Urinary bladder (tissue), 4 donors: ENCODE results near the gene RPH3AL. TPM values are rescaled to one million over a fixed set of nuclear protein-coding genes. Genes with fewer than 3 reads are reported as not detected.

Experiments
- DNase-seq: peaks from one replicate; pipeline ENCODE4 v3.0.0-alpha.2; 2015; ENCODE audit errors: extremely low spot score
- H3K27ac ChIP-seq: one replicate; pipeline ENCODE4 v1.5.1; 2013; ENCODE audit warnings: low read depth, mild to moderate bottlenecking, moderate library complexity
- H3K36me3 ChIP-seq: one replicate; pipeline ENCODE4 v1.6.1; 2013; ENCODE audit warnings: mild to moderate bottlenecking, moderate library complexity; ENCODE audit not compliant: insufficient read depth
- H3K4me1 ChIP-seq: one replicate; pipeline ENCODE4 v1.6.1; 2013; ENCODE audit warnings: mild to moderate bottlenecking, moderate library complexity; ENCODE audit not compliant: insufficient read depth
- H3K4me3 ChIP-seq: one replicate; pipeline ENCODE4 v1.5.1; 2013; ENCODE audit warnings: low read depth, low read length
- WGBS: extraction: QIAGEN DNeasy Blood & Tissue Kit; methylation state at CpG from one replicate; pipeline ENCODE4 v1.1.7; 2013; 5-methylcytosine and 5-hydroxymethylcytosine counted together
- polyA plus RNA-seq: library from polyadenylated mRNA; stranded (reverse); fragments of 200-250 nt; gene quantifications from one replicate; pipeline ENCODE4 v1.2.3, GENCODE V29; 2013
- total RNA-seq: library from RNA; depleted of rRNA; stranded (reverse); fragments of >200 nt; gene quantifications from one replicate; pipeline ENCODE4 v1.2.3, GENCODE V29; 2014
- donor health status: healthy with polysubstance abuse.
- donor health status: healthy.

RPH3AL gene
- total and polyA plus RNA-seq, 2 donors = 5.4 to 7.1 TPM

- WGBS = 70% methylated on average over 23 of the region's 23 CpGs
- H3K27ac ChIP-seq = no peak overlapping the region
- H3K4me3 ChIP-seq = no peak overlapping the region
- H3K36me3 ChIP-seq = no peaks in the 10 kb centered on the region
- no peaks in the 10 kb centered on the region for H3K4me1 ChIP-seq
- no peak for DNase-seq
Observed at GRCh38 chr17:258045-258734, 94.4 kb downstream of the RPH3AL start.

GRCh38 chr17:253091-253846, 99.3 kb downstream of the RPH3AL start:
- Histone ChIP-seq H3K4me3 (no peak overlapping the region), H3K27ac (no peak overlapping the region), H3K36me3 (no peaks in the 10 kb centered on the region), H3K4me1 (no peaks in the 10 kb centered on the region)
- WGBS = 89% methylated on average over 21 of the region's 29 CpGs
- DNase-seq = no peak

DNA sequence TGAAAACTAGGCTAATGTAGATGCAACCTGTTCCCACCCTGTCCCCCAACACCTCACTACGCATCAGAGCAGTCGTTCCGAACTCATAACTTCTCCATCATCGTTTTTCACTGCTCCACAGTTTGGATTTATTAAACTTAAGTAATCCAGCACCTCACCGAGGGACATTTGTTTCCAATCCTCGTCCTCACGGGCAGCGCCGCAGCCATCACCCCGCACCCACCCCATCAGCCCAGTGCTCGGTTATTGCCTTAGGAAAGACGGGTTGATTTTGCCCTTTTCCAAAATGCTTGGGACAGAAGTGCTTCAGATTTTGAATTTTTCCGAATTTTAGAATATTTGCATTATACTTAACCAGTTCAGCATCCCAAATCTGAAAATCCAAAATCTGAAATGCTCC, 100.2 kb downstream of the RPH3AL start:
- DNase-seq = no peak
- no peaks in the 10 kb centered on the region for H3K36me3 ChIP-seq
- 81% methylated on average over 13 of the region's 13 CpGs for WGBS
- H3K27ac ChIP-seq = no peak overlapping the region
- no peaks in the 10 kb centered on the region for H3K4me1 ChIP-seq
- H3K4me3 ChIP-seq = no peak overlapping the region

- DNase-seq = no peak
- 87% methylated on average over 12 of the region's 12 CpGs for WGBS
- Histone ChIP-seq H3K4me1 (no peaks in the 10 kb centered on the region), H3K4me3 (no peak overlapping the region), H3K36me3 (no peaks in the 10 kb centered on the region), H3K27ac (no peak overlapping the region)
Observed at GRCh38 chr17:251531-251930, 101.1 kb downstream of the RPH3AL start.

DNA sequence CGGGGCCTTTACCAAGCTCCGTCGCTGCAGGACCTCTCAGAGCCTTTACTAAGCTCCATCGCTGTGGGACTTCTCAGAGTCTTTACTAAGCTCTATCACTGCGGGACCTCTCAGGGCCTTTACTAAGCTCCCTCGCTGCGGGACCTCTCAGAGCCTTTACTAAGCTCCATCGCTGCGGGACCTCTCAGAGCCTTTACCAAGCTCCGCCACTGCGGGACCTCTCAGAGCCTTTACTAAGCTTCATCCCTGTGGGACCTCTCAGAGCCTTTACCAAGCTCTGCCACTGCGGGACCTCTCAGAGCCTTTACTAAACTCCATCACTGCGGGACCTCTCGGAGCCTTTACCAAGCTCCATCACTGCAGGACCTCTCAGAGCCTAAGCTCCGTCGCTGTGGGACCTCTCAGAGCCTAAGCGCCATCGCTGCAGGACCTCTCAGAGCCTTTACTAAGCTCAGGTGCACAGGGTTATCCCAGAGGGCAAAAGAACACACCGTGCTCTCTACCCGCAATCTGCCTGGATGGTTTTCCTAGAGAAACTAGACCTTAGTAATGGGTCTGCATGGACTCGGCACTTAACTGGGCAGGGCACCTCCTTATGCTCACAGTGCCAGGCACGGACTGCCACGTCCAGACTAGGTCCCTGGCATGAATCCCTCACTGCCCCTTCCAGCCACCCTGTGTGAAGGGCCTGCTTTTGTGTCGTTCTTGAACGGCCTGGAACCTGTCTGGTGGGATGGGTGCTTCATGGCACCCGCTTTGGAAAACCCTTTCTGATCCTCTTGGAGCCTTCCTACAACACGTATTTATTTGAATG, 101.9 kb downstream of the RPH3AL start:
- Histone ChIP-seq H3K4me1 (no peaks in the 10 kb centered on the region), H3K36me3 (no peaks in the 10 kb centered on the region), H3K4me3 (no peak overlapping the region), H3K27ac (no peak overlapping the region)
- DNase-seq = no peak
- 87% methylated on average over 27 of the region's 27 CpGs for WGBS

DNA sequence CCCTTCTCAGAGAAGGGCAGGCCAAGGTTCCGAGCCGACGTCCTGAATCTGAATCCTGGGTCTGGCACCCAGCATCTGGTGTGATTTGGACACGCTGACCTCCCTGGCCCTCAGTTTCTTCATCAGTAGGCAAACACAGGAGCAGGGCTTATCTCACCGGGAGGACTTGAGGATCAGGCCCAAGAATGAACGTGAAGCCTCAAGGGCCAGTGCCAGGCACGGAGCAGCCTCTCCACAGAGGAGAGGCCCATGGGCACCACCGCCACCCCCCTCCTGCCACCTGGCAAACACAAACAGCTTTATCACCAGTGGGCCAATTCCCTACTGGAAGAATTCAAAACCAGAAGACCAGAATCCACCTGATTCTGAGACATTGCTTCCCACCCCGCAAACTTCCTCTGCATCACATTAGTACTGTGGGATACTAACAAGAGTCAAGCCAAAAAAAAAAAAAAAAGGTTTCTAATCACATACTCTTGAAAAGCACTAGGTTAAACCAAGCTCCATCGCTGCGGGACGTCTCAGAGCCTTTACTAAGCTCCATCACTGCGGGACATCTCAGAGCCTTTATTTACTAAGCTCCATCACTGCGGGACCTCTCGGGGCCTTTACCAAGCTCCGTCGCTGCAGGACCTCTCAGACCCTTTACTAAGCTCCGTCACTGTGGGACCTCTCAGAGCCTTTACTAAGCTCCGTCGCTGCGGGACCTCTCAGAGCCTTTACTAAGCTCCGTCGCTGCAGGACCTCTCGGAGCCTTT, 103.2 kb downstream of the RPH3AL start:
- WGBS = 81% methylated on average over 24 of the region's 24 CpGs
- Histone ChIP-seq H3K36me3 (no peaks in the 10 kb centered on the region), H3K4me1 (no peaks in the 10 kb centered on the region), H3K27ac (no peak overlapping the region), H3K4me3 (no peak overlapping the region)
- DNase-seq = no peak

GRCh38 chr17:248337-249235, 104.0 kb downstream of the RPH3AL start:
- H3K4me3 ChIP-seq = no peak overlapping the region

GRCh38 chr17:247767-248166, 104.8 kb downstream of the RPH3AL start:
- no peak overlapping the region for H3K27ac ChIP-seq
- WGBS = 49% methylated on average over 8 of the region's 8 CpGs
- no peaks in the 10 kb centered on the region for H3K36me3 ChIP-seq
- no peak overlapping the region for H3K4me3 ChIP-seq
- H3K4me1 ChIP-seq = no peaks in the 10 kb centered on the region
- no peak for DNase-seq

More at GRCh38 chr17:248337-249235, 104.0 kb downstream of the RPH3AL start:
- no peaks in the 10 kb centered on the region for H3K4me1 ChIP-seq
- no peak overlapping the region for H3K27ac ChIP-seq
- no peak for DNase-seq
- 79% methylated on average over 9 of the region's 9 CpGs for WGBS
- H3K36me3 ChIP-seq = no peaks in the 10 kb centered on the region

- DNase-seq = no peak
- Histone ChIP-seq H3K4me1 (no peaks in the 10 kb centered on the region), H3K27ac (no peak overlapping the region), H3K36me3 (no peaks in the 10 kb centered on the region), H3K4me3 (no peak overlapping the region)
- 81% methylated on average over 23 of the region's 23 CpGs for WGBS
Observed at GRCh38 chr17:246851-247421, 105.7 kb downstream of the RPH3AL start.

GRCh38 chr17:246226-246625, 106.4 kb downstream of the RPH3AL start:
- Histone ChIP-seq H3K4me1 (no peaks in the 10 kb centered on the region), H3K36me3 (no peaks in the 10 kb centered on the region), H3K4me3 (no peak overlapping the region), H3K27ac (no peak overlapping the region)
- 89% methylated on average over 14 of the region's 14 CpGs for WGBS
- no peak for DNase-seq

DNA sequence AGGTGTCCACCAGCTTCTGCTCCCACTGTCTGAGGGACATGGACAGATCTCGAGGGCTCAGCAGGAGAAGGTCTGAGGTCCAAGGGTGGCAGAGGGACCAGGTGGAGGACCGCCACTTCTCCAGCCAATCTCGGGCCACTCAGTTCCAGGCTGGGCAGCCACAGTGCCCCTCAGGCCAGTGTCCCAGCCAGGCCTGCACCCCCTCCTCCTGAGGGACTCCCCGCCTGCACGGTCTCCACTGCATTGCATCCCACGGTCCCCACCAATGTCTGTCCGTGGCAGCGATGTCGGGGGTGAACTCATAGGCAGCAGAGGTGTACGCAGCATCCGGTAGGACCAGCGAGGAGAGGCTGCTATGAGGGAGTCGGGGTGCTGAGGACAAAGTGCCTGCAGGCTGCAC, 107.0 kb downstream of the RPH3AL start:
- WGBS = 94% methylated on average over 13 of the region's 13 CpGs
- no peak for DNase-seq

GRCh38 chr17:245020-245419, 107.6 kb downstream of the RPH3AL start:
- 95% methylated on average over 7 of the region's 7 CpGs for WGBS
- no peak for DNase-seq
- no peak overlapping the region for H3K27ac ChIP-seq

More for the DNA sequence above, 107.0 kb downstream of the RPH3AL start:
- Histone ChIP-seq H3K4me3 (no peak overlapping the region), H3K27ac (no peak overlapping the region), H3K4me1 (no peaks in the 10 kb centered on the region), H3K36me3 (no peaks in the 10 kb centered on the region)

More at GRCh38 chr17:245020-245419, 107.6 kb downstream of the RPH3AL start:
- Histone ChIP-seq H3K4me3 (no peak overlapping the region), H3K4me1 (no peaks in the 10 kb centered on the region), H3K36me3 (no peaks in the 10 kb centered on the region)
